Activated CD8-positive, alpha-beta memory T cell treated with anti-CD3 and anti-CD28 coated beads, Interleukin-2, amount 50 U/mL, for 1 hour (primary cell): ENCODE measurements around the gene CDH13.

ENCODE experiments used
- DNase-seq: peaks from one replicate; pipeline ENCODE4 v3.0.0-alpha.2; 2020; ENCODE audit errors: extremely low read depth

Gene CDH13

GRCh38 chr16:82954224-82954929 is 327.6 kb downstream of the CDH13 start:
- no peak for DNase-seq

GRCh38 chr16:82955741-82956348 is 329.1 kb downstream of the CDH13 start:
- DNase-seq = no peak

- DNase-seq = no peak
Measured at GRCh38 chr16:82957212-82957611, 330.4 kb downstream of the CDH13 start.

- DNase-seq = no peak
Measured at GRCh38 chr16:82960918-82961317, 334.1 kb downstream of the CDH13 start.

DNA sequence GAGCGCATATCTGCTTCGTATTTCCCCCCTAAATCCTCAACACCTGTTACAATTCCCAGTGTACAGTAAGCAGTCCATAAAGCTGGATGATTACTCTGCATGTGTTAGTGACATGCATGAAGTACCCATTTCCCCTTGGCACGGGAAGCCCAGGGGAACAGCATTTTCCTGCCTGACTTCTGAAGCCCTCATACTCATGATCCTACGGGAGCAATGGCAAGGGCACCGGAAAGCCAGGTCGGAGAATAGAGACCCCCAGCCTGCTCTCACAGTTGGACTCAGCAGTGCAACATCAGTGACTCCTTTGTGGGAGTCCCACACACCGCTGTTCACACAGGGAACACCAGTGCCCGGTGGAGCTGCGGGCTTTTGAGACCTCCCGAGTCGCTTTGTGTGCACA is 336.9 kb downstream of the CDH13 start:
- no peak for DNase-seq

- no peak for DNase-seq
Measured at GRCh38 chr16:82965808-82966207, 339.0 kb downstream of the CDH13 start.

- DNase-seq = no peak
Measured at GRCh38 chr16:82967424-82967823, 340.7 kb downstream of the CDH13 start.

- DNase-seq = no peak
Measured at GRCh38 chr16:82971126-82971525, 344.4 kb downstream of the CDH13 start.

- DNase-seq = no peak
Measured at GRCh38 chr16:82972331-82972919, 345.7 kb downstream of the CDH13 start.

DNA sequence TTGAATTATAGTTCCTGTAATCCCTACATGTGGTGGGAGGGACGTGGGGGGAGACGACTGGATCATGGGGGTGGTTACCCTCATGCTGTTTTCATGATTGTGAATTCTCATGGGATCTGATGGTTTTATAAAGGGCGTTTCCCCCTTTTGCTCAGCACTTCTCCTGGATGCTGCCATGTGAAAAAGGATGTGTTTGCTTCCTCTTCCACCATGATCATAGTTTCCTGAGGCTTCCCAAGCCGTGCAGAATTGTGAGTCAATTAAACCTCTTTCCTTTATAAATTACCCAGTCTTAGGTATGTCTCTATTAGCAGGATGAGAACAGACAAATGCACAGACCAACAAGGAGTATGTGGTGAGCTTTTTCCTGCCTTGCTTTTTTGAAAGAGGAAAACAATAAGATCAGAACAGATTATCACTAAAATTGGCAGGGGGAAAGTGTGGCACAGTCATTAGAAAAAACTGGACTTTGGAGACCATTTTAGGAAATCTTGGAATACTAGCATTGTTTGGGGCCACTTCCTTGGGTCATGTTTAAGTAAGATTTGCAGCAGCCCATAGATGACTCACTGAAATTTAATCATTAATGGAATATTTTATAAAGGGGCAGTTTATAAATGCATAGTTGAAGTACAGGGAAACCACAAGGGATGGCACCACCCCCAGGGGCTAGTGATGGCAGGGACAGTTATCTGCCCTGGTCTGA is 352.8 kb downstream of the CDH13 start:
- DNase-seq = no peak

- DNase-seq = no peak
Measured at GRCh38 chr16:82980810-82981209, 354.0 kb downstream of the CDH13 start.

DNA sequence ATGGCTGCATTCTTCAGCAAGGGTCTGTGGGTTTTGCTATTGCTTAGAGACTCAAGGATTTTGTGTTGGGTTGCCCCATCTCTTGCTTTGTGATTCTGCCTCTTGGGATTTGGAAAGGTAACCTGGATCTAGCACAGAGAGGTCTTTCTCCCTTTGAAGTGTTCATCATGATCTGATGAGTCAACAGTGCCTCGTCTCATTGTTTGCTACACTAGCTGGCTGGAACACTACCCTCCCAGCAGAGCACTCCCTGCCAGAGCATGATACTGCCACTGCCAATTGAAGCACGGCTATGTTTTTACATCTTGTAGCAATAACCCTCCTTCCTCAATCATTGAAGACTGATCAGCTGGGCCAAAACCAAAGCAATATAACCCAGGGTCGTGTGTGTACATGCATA is 361.0 kb downstream of the CDH13 start:
- no peak for DNase-seq

DNA sequence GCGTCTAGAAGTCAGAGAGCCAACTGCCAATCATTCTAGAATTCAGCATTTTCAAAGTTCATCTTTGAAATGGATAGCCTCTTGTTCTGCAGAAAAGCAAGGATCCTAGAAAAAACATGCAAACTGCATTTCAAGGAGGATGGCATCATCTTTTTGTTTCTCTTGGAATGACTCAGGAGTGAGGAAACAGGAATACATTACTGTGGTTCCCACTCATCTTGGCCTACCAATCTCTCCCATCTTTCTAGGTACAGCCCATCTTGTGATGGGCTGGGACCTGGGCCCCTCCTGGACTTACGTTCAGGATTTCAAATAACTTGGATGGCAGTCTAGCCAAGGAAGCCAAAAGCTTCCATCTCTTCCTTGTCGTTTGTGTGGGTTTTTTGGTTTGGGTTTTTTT is 363.4 kb downstream of the CDH13 start:
- no peak for DNase-seq

DNA sequence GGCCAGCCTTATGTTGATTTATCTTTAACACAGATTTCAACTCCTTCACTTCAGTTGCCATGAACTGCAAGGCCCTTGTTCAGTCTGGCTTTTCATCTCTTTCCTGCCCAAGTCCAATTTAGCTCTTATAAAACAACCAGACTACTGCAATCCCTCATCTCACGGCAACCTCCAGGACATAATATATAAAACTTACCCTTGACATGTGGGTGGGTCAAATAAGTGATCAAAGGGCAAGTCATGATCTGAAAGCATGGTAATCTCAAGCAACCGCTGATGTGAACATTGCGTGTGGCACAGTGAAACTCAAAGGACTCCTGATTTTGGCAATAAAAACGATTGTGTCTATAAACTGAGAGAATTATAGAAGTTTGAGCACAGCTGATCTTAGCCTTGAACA is 364.6 kb downstream of the CDH13 start:
- no peak for DNase-seq

DNA sequence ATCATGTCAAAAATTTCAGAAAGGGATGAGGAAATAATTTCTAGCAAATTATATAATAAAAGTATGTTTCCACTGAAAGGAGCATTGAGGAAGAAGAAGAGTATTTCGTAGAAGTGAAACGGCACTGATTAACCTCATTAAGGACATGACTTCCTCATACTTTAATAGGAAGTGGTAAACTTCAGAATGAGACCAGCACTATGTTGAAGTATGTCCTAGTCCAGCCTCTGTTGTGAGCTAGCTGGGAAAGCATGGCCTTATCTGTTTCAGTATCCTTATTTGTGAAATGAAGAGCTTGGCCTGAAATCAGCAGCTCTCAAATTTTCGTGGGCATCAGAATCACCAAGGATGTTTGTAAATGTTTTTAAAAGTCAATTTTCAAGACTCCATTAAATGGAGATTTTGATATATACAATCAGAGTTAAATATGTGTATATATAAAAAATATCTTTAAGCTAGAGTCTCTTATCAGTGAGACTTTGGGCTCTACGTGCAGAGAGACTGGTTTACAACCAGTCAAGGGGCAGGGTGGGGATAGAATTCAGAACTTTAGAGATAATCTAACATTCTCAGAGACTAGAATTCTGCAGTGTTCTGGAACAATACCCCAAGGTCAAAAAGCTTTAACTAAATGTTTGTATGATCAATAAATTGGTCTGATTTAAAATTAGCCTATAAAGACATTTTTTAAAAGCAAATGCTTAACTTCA is 365.4 kb downstream of the CDH13 start:
- DNase-seq = no peak

DNA sequence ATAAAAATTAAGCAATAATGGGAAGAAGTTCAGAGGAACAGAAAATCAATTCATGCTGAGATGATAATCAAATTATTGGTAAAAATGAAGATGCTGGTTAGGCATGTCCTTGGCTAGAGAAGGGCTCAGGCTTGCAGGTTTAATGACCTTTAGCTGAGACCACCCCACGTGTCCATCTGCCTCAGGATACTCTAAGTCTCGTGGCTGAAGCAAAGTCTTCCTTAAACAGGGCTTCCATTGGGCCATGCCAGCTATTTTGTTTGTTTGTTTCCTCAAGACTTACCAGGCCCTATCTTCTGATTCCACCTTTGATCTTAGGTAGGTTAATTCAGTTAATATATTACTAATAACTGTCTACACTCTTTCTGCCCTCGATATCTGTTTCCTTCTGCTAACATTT is 366.0 kb downstream of the CDH13 start:
- no peak for DNase-seq

GRCh38 chr16:82993415-82993814 is 366.6 kb downstream of the CDH13 start:
- no peak for DNase-seq

- DNase-seq = no peak
Measured at GRCh38 chr16:82993926-82994325, 367.2 kb downstream of the CDH13 start.

DNA sequence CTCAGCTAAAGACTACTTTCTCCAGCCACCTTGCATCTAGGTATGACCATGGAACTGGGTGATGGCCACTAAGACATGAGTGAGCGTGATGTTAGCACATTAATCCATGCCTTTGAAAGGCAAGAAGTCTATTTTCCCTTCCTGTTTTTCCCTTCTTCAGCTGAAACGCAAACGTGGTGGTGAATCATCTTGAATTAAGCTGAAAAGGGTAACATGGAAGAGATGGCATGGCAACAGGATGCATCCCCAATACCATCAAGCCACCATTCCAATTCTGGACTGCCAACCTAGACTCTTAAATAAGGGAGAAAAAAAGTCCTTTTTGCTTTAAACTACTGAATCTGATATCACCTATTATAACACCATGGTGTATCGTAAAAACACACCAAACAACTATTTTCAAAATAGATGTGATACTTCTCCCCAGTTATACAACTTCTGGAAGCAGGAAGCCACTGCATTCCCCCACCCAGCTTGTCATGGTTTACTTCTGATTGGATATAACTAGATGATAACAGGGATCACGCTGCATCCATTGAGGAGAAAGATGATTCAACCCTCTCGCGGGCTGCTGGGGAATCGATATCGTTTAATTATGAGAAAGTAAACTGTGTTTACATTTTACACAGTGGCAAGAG is 368.6 kb downstream of the CDH13 start:
- DNase-seq = no peak

GRCh38 chr16:82995924-82996441 is 369.2 kb downstream of the CDH13 start:
- no peak for DNase-seq

GRCh38 chr16:82996814-82997213 is 370.0 kb downstream of the CDH13 start:
- no peak for DNase-seq
